ENCODE measurements around the gene MACC1. TPM values are rescaled to one million over a fixed set of nuclear protein-coding genes. Genes with fewer than 3 reads are reported as not detected.

The MACC1 gene
- total and polyA plus RNA-seq, 4 donors = 2.8 to 45.2 (median 14.7) TPM

DNA sequence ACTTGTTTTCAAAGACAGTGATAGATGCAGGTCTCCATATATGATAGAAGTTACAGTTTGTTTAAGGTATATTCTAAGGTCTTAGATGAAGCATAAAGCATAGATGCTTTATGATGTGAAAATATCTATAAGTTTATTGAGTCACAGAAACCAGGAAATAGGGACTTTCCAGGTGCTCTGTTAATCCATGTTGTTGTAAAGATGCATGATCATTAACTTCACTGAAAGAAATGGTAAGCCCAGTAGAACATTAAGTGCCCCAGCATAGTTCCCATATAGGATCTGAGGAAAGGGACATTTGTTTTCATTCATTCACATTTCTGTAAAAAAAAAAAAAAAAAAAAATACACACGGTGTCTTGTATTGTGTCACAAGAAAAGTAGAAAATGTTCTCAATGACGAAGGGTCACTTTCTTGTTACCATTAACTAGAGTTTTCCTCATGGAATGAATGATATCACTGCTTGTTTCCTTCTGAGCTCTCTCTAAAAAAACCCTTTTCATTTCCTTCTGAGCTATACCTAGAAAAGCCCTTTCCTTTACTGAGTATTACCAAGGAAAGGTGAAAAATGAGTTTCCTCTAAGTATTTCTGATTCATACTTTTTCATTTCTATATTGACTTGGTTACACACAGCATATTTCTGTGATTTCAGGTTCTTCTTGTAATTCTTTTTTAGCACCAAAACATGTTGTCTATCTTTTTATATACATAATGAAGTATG, 105.2 kb downstream of the MACC1 start:
- H3K27me3 ChIP-seq (ENCODE audit: control insufficient read depth in 3 of 3, insufficient read depth in 3 of 3, low read length in 2 of 3) = no peaks in the 10 kb centered on the region
- no peak overlapping the region for H3K27ac ChIP-seq (ENCODE audit: low read depth in 1 of 2, low read length in 1 of 2)
- no peak for ATAC-seq (ENCODE audit: insufficient read depth, low FRiP score)
- no peak for TF ChIP-seq CTCF (IDR thresholded peaks at IDR 0.05; ENCODE audit: control extremely low read depth, extremely low read depth)
- H3K4me1 ChIP-seq (ENCODE audit: control insufficient read depth in 5 of 5, insufficient read depth in 5 of 5, low read length in 5 of 5) = no peaks in the 10 kb centered on the region
- H3K9ac ChIP-seq (ENCODE audit: insufficient read depth in 1 of 2, low read length in 2 of 2) = no peak overlapping the region
- no peaks in the 10 kb centered on the region for H3K9me3 ChIP-seq (ENCODE audit: control insufficient read depth in 4 of 4, insufficient read depth in 3 of 4, low read length in 3 of 4)
- H3K36me3 ChIP-seq (ENCODE audit: control insufficient read depth in 4 of 4, insufficient read depth in 4 of 4, low read length in 4 of 4) = no peaks in the 10 kb centered on the region
- DNase-seq = no peak
- WGBS, 2 donors = 89 to 93% methylated on average over 2 of the region's 2 CpGs
- H3K4me3 ChIP-seq = no peak overlapping the region

- Histone ChIP-seq H3K9me3 (ENCODE audit: control insufficient read depth in 4 of 4, insufficient read depth in 3 of 4, low read length in 3 of 4) (no peaks in the 10 kb centered on the region), H3K4me1 (ENCODE audit: control insufficient read depth in 5 of 5, insufficient read depth in 5 of 5, low read length in 5 of 5) (no peaks in the 10 kb centered on the region), H3K27me3 (ENCODE audit: control insufficient read depth in 3 of 3, insufficient read depth in 3 of 3, low read length in 2 of 3) (no peaks in the 10 kb centered on the region), H3K36me3 (ENCODE audit: control insufficient read depth in 4 of 4, insufficient read depth in 4 of 4, low read length in 4 of 4) (no peaks in the 10 kb centered on the region), H3K9ac (ENCODE audit: insufficient read depth in 1 of 2, low read length in 2 of 2) (no peak overlapping the region), H3K4me3 (no peak overlapping the region), H3K27ac (ENCODE audit: low read depth in 1 of 2, low read length in 1 of 2) (no peak overlapping the region)
- ATAC-seq (ENCODE audit: insufficient read depth, low FRiP score) (no peak), DNase-seq (no peak)
- TF ChIP-seq CTCF (IDR thresholded peaks at IDR 0.05; ENCODE audit: control extremely low read depth, extremely low read depth) = no peak
- WGBS, 2 donors = 67 to 82% methylated on average over 3 of the region's 3 CpGs
Measured at GRCh38 chr7:20107582-20107981, 109.6 kb downstream of the MACC1 start.

DNA sequence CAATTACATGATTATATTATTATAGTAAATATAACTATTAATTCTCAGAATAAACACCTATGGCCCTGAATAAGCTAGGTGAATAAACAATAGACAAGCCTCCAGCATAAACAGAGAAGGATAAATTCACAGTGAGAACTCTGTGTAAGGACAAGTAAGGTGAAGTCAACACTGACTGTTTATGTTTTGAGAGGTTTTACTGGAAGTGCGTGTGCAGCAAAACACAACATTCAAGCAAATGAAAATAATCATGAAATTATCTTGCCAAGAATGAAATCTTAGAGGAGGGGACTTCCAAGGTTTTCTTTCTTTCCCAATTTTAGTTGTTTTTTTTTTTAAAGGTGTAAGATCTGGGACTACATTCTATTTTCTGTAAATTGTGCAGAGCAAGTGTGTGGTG, 112.5 kb downstream of the MACC1 start:
- no peaks in the 10 kb centered on the region for H3K9me3 ChIP-seq (ENCODE audit: control insufficient read depth in 4 of 4, insufficient read depth in 3 of 4, low read length in 3 of 4)
- H3K4me3 ChIP-seq = no peak overlapping the region
- H3K27ac ChIP-seq (ENCODE audit: low read depth in 1 of 2, low read length in 1 of 2) = no peak overlapping the region
- no peaks in the 10 kb centered on the region for H3K27me3 ChIP-seq (ENCODE audit: control insufficient read depth in 3 of 3, insufficient read depth in 3 of 3, low read length in 2 of 3)
- no peaks in the 10 kb centered on the region for H3K4me1 ChIP-seq (ENCODE audit: control insufficient read depth in 5 of 5, insufficient read depth in 5 of 5, low read length in 5 of 5)
- no peak for ATAC-seq (ENCODE audit: insufficient read depth, low FRiP score)
- 86 to 92% methylated on average over 1 of the region's 1 CpG for WGBS, 2 donors
- H3K9ac ChIP-seq (ENCODE audit: insufficient read depth in 1 of 2, low read length in 2 of 2) = no peak overlapping the region
- no peak for TF ChIP-seq CTCF (IDR thresholded peaks at IDR 0.05; ENCODE audit: control extremely low read depth, extremely low read depth)
- no peaks in the 10 kb centered on the region for H3K36me3 ChIP-seq (ENCODE audit: control insufficient read depth in 4 of 4, insufficient read depth in 4 of 4, low read length in 4 of 4)
- DNase-seq = no peak

DNA sequence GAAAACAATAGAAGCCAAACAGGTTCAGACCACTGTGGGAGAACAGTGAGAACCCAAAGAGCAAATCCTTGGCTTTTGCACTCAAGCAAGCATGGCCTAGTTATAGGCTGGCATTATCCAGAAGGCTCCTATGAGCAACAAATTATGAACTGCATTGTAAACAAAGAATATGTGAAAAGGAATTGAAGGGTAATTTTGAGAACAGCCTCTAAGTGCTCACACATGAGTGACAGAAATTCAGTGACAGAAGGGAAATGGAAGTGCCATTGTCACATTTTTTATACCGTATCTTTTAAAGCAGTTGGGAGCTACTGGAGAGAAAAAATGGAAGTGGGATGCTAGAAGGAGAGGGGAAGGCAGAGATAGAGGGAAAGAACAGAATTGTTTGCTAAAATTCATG, 114.2 kb downstream of the MACC1 start:
- Histone ChIP-seq H3K36me3 (ENCODE audit: control insufficient read depth in 4 of 4, insufficient read depth in 4 of 4, low read length in 4 of 4) (no peaks in the 10 kb centered on the region), H3K4me1 (ENCODE audit: control insufficient read depth in 5 of 5, insufficient read depth in 5 of 5, low read length in 5 of 5) (no peaks in the 10 kb centered on the region), H3K27ac (ENCODE audit: low read depth in 1 of 2, low read length in 1 of 2) (no peak overlapping the region), H3K4me3 (no peak overlapping the region), H3K9me3 (ENCODE audit: control insufficient read depth in 4 of 4, insufficient read depth in 3 of 4, low read length in 3 of 4) (no peaks in the 10 kb centered on the region), H3K27me3 (ENCODE audit: control insufficient read depth in 3 of 3, insufficient read depth in 3 of 3, low read length in 2 of 3) (no peaks in the 10 kb centered on the region), H3K9ac (ENCODE audit: insufficient read depth in 1 of 2, low read length in 2 of 2) (no peak overlapping the region)
- DNase-seq = no peak
- no peak for ATAC-seq (ENCODE audit: insufficient read depth, low FRiP score)
- 0 to 47% methylated on average over 1 of the region's 1 CpG for WGBS, 2 donors
- no peak for TF ChIP-seq CTCF (IDR thresholded peaks at IDR 0.05; ENCODE audit: control extremely low read depth, extremely low read depth)
